HepG2 (cell line): ENCODE measurements around the gene ABCA4. TPM values are rescaled to one million over a fixed set of nuclear protein-coding genes. Genes with fewer than 3 reads are reported as not detected.

Experiments used
- HMG20B ChIP-seq: conservative IDR thresholded peaks from 2 replicates; pipeline ENCODE4 v1.6.1; 2016; ENCODE audit warnings: missing genetic modification reagents, missing compliant biosample characterization
- NKX3-1 ChIP-seq: sonication (generic); formaldehyde crosslinking; IDR thresholded peaks from 2 replicates; pipeline ENCODE4 v1.5.0; 2020; ENCODE audit warnings: missing genetic modification reagents
- RARA ChIP-seq: IDR thresholded peaks from 2 replicates; pipeline ENCODE4 v1.6.1; 2016; ENCODE audit warnings: missing genetic modification reagents, missing compliant biosample characterization
- SRF ChIP-seq: IDR thresholded peaks from 2 replicates; pipeline ENCODE4 v1.6.1; 2011; ENCODE audit warnings: mild to moderate bottlenecking, low read depth, low read length, moderate library complexity
- ZFP62 ChIP-seq: sonication (generic); formaldehyde crosslinking; IDR thresholded peaks from 2 replicates; pipeline ENCODE4 v1.4.0; 2020; ENCODE audit warnings: missing genetic modification reagents
- ZIK1 ChIP-seq: sonication (generic); formaldehyde crosslinking; IDR thresholded peaks from 2 replicates; pipeline ENCODE4 v1.5.0; 2020; ENCODE audit warnings: mild to moderate bottlenecking, low read depth, missing genetic modification reagents, borderline replicate concordance
- ZNF292 ChIP-seq: sonication (generic); formaldehyde crosslinking; IDR thresholded peaks from 2 replicates; pipeline ENCODE4 v1.8.1; 2022; ENCODE audit warnings: mild to moderate bottlenecking, low read depth, missing genetic modification reagents, borderline replicate concordance
- ZNF775 ChIP-seq: sonication (generic); formaldehyde crosslinking; IDR thresholded peaks from 2 replicates; pipeline ENCODE4 v1.4.0; 2020; ENCODE audit warnings: missing genetic modification reagents, mild to moderate bottlenecking, moderate library complexity, borderline replicate concordance
- polyA plus RNA-seq, 8 experiments: library from polyadenylated mRNA; depleted of rRNA in 3 of 8; stranded (reverse) in 7 of 8; unstranded in 1 of 8; fragments of >200 nt; fragmentation: Illumina TruSeq in 4 of 8; extraction: Trizol in 4 of 8; gene quantifications; 2 replicates each; pipeline versions ENCODE4 v1.2.1 to v1.2.3, GENCODE V29; 2011 to 2016; ENCODE audit warnings: low read depth in 4 of 8, missing spikeins in 1 of 8, mixed read lengths in 1 of 8; ENCODE audit not compliant: insufficient read depth in 1 of 8
- total RNA-seq, 5 experiments: library from RNA; depleted of rRNA; stranded (reverse); fragments of >200 nt; fragmentation: Illumina TruSeq; extraction: Trizol; gene quantifications; 2 replicates each; pipeline ENCODE4 v1.2.3, GENCODE V29; 2016; ENCODE audit warnings: low read depth in 1 of 5
- TF ChIP-seq, protein P1 (sequence below), 2 experiments: IDR thresholded peaks; 2 replicates each; pipeline ENCODE4 v1.6.1; 2011 to 2012; ENCODE audit warnings: low read length in 2 of 2, borderline replicate concordance in 1 of 2, low read depth in 1 of 2, mild to moderate bottlenecking in 1 of 2, moderate library complexity in 1 of 2
- TF ChIP-seq, protein P2 (sequence below): sonication (generic); formaldehyde crosslinking; IDR thresholded peaks from 2 replicates; pipeline ENCODE4 v1.8.0; 2022; ENCODE audit warnings: missing genetic modification reagents, mild to moderate bottlenecking, moderate library complexity, borderline replicate concordance
- TF ChIP-seq, protein P3 (sequence below): sonication (generic); formaldehyde crosslinking; IDR thresholded peaks from one replicate; pipeline ENCODE4 v1.5.1; 2020; ENCODE audit warnings: mild to moderate bottlenecking, missing genetic modification reagents; ENCODE audit errors: not compliant biosample characterization

The ABCA4 gene
- total and polyA plus RNA-seq, 2 of the 13 experiments (the other 11 are each of a cell fraction or from before 2014, with no cell fraction given): 0.24 to 0.67 TPM

DNA sequence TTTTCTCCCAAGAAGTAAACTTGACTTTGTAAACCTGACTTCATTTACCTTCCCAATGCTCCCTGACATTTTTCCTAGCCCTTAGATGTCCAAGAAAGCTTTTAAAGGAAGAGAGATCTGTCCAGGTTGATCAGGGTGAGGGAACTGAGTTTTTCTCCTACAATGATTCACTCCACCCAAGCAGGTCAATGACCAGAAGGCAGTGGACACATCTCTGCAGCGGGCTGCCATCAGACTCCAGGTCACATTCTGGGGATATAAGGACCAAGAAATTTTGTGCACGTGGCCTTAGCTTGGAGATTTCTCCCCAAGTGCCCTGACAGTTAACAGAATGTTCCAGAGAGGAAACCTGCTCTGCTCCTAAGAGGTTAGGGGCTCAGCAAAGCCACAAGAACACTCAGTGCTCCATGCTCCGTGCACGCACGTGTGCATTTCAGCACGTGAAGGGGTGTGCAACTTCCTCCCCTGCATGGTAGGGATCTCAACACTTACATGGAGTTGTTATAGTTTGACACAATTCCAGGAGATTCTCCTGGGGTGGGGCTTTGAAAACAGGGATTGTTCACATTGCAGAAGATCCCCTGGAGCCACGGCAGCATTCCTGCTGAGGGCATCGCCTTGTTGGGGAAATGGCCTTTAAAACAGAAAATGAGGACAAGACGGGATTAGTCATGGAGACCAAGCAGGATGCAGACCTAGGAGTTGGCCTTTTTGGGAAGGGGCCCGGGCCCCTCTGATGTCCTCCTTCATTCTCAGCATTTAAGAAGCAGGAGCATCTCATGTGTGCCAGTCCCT is 9.8 kb downstream of the ABCA4 start (continued):
- no peak for TF ChIP-seq ZFP62 (CRISPR knock-in tag)
- TF ChIP-seq NKX3-1 (CRISPR knock-in tag): no peak
- no peak for TF ChIP-seq SRF
- no peak for TF ChIP-seq RARA
- no peak for TF ChIP-seq ZIK1 (CRISPR knock-in tag)
- no peak for TF ChIP-seq HMG20B
- TF ChIP-seq, protein P1, sequence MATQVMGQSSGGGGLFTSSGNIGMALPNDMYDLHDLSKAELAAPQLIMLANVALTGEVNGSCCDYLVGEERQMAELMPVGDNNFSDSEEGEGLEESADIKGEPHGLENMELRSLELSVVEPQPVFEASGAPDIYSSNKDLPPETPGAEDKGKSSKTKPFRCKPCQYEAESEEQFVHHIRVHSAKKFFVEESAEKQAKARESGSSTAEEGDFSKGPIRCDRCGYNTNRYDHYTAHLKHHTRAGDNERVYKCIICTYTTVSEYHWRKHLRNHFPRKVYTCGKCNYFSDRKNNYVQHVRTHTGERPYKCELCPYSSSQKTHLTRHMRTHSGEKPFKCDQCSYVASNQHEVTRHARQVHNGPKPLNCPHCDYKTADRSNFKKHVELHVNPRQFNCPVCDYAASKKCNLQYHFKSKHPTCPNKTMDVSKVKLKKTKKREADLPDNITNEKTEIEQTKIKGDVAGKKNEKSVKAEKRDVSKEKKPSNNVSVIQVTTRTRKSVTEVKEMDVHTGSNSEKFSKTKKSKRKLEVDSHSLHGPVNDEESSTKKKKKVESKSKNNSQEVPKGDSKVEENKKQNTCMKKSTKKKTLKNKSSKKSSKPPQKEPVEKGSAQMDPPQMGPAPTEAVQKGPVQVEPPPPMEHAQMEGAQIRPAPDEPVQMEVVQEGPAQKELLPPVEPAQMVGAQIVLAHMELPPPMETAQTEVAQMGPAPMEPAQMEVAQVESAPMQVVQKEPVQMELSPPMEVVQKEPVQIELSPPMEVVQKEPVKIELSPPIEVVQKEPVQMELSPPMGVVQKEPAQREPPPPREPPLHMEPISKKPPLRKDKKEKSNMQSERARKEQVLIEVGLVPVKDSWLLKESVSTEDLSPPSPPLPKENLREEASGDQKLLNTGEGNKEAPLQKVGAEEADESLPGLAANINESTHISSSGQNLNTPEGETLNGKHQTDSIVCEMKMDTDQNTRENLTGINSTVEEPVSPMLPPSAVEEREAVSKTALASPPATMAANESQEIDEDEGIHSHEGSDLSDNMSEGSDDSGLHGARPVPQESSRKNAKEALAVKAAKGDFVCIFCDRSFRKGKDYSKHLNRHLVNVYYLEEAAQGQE (IDR thresholded peaks at IDR 0.05; ENCODE audit: borderline replicate concordance in 1 of 2, low read depth in 1 of 2, low read length in 2 of 2): no peak
- no peak for TF ChIP-seq ZNF292 (CRISPR knock-in tag)
- TF ChIP-seq, protein P2, sequence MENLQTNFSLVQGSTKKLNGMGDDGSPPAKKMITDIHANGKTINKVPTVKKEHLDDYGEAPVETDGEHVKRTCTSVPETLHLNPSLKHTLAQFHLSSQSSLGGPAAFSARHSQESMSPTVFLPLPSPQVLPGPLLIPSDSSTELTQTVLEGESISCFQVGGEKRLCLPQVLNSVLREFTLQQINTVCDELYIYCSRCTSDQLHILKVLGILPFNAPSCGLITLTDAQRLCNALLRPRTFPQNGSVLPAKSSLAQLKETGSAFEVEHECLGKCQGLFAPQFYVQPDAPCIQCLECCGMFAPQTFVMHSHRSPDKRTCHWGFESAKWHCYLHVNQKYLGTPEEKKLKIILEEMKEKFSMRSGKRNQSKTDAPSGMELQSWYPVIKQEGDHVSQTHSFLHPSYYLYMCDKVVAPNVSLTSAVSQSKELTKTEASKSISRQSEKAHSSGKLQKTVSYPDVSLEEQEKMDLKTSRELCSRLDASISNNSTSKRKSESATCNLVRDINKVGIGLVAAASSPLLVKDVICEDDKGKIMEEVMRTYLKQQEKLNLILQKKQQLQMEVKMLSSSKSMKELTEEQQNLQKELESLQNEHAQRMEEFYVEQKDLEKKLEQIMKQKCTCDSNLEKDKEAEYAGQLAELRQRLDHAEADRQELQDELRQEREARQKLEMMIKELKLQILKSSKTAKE (CRISPR knock-in tag): no peak
- TF ChIP-seq, protein P3, sequence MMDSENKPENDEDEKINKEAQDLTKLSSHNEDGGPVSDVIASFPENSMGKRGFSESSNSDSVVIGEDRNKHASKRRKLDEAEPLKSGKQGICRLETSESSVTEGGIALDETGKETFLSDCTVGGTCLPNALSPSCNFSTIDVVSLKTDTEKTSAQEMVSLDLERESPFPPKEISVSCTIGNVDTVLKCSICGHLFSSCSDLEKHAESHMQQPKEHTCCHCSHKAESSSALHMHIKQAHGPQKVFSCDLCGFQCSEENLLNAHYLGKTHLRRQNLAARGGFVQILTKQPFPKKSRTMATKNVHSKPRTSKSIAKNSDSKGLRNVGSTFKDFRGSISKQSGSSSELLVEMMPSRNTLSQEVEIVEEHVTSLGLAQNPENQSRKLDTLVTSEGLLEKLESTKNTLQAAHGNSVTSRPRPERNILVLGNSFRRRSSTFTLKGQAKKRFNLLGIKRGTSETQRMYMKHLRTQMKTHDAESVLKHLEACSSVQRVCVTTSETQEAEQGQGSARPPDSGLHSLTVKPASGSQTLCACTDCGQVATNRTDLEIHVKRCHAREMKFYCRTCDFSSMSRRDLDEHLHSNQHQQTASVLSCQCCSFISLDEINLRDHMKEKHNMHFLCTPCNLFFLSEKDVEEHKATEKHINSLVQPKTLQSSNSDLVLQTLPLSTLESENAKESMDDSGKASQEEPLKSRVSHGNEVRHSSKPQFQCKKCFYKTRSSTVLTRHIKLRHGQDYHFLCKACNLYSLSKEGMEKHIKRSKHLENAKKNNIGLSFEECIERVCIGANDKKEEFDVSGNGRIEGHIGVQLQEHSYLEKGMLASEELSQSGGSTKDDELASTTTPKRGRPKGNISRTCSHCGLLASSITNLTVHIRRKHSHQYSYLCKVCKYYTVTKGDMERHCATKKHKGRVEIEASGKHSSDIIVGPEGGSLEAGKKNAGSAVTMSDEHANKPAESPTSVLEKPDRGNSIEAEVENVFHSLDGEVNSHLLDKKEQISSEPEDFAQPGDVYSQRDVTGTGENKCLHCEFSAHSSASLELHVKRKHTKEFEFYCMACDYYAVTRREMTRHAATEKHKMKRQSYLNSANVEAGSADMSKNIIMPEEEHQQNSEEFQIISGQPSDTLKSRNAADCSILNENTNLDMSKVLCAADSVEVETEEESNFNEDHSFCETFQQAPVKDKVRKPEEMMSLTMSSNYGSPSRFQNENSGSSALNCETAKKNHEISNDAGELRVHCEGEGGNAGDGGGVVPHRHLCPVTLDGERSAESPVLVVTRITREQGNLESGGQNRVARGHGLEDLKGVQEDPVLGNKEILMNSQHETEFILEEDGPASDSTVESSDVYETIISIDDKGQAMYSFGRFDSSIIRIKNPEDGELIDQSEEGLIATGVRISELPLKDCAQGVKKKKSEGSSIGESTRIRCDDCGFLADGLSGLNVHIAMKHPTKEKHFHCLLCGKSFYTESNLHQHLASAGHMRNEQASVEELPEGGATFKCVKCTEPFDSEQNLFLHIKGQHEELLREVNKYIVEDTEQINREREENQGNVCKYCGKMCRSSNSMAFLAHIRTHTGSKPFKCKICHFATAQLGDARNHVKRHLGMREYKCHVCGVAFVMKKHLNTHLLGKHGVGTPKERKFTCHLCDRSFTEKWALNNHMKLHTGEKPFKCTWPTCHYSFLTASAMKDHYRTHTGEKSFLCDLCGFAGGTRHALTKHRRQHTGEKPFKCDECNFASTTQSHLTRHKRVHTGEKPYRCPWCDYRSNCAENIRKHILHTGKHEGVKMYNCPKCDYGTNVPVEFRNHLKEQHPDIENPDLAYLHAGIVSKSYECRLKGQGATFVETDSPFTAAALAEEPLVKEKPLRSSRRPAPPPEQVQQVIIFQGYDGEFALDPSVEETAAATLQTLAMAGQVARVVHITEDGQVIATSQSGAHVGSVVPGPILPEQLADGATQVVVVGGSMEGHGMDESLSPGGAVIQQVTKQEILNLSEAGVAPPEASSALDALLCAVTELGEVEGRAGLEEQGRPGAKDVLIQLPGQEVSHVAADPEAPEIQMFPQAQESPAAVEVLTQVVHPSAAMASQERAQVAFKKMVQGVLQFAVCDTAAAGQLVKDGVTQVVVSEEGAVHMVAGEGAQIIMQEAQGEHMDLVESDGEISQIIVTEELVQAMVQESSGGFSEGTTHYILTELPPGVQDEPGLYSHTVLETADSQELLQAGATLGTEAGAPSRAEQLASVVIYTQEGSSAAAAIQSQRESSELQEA (CRISPR knock-in tag): no peak
- no peak for TF ChIP-seq ZNF775 (CRISPR knock-in tag)
- TF ChIP-seq, all 625 proteins: peak for 0
